Ishikawa (cell line): ENCODE results near the gene SLC25A14.

ENCODE experiments used
- CEBPB ChIP-seq: IDR thresholded peaks from 2 replicates; pipeline ENCODE4 v1.6.1; 2012
- CREB1 ChIP-seq: IDR thresholded peaks from 2 replicates; pipeline ENCODE4 v1.6.1; 2012; ENCODE audit warnings: low read depth
- EGR1 ChIP-seq: IDR thresholded peaks from 2 replicates; pipeline ENCODE4 v1.6.1; 2012
- EP300 ChIP-seq: IDR thresholded peaks from 2 replicates; pipeline ENCODE4 v1.6.1; 2012; ENCODE audit warnings: borderline replicate concordance
- FOXM1 ChIP-seq: IDR thresholded peaks from 2 replicates; pipeline ENCODE4 v1.6.1; 2012; ENCODE audit warnings: low read depth, borderline replicate concordance
- NFIC ChIP-seq: IDR thresholded peaks from 2 replicates; pipeline ENCODE4 v1.6.1; 2012
- RAD21 ChIP-seq: IDR thresholded peaks from 2 replicates; pipeline ENCODE4 v1.6.1; 2012; ENCODE audit warnings: low read depth
- TAF1 ChIP-seq: IDR thresholded peaks from 2 replicates; pipeline ENCODE4 v1.6.1; 2012; ENCODE audit warnings: low read depth, mild to moderate bottlenecking
- TCF12 ChIP-seq: IDR thresholded peaks from 2 replicates; pipeline ENCODE4 v1.6.1; 2012; ENCODE audit warnings: low read depth
- TEAD4 ChIP-seq: IDR thresholded peaks from 2 replicates; pipeline ENCODE4 v1.6.1; 2012
- YY1 ChIP-seq: IDR thresholded peaks from 2 replicates; pipeline ENCODE4 v1.6.1; 2012; ENCODE audit warnings: low read depth
- ZBTB7A ChIP-seq: IDR thresholded peaks from 2 replicates; pipeline ENCODE4 v1.6.1; 2012; ENCODE audit warnings: low read depth
- TF ChIP-seq, protein P1 (sequence below): IDR thresholded peaks from 2 replicates; pipeline ENCODE4 v1.6.1; 2012; ENCODE audit warnings: low read depth, mild to moderate bottlenecking
- TF ChIP-seq, protein P2 (sequence below): IDR thresholded peaks from 2 replicates; pipeline ENCODE4 v1.6.1; 2012
- TF ChIP-seq, protein P3 (sequence below): IDR thresholded peaks from 2 replicates; pipeline ENCODE4 v1.6.1; 2012

Gene SLC25A14

DNA sequence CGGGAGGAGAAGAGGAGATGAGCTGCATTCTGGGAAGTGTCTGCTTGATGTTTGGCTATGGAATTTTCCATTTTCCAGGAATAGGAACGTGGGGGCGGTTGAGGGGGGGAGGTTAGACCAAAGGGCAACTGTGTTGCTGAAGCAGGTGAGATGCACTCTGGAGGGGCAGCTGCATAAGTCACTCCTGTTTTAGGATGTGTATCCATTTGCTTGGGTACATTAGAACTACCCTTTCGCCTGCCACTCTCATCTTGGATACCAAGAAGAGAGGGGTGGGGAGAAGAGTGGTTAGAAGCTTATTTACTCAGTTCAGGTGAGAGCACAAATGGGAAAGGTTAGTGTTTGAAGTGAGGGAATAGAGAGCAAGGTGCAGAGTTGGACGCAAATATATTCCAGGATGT lies 46.7 kb downstream of the SLC25A14 start:
- no peak for TF ChIP-seq NFIC
- no peak for TF ChIP-seq CEBPB
- TF ChIP-seq ZBTB7A, result no peak
- TF ChIP-seq, protein P1, sequence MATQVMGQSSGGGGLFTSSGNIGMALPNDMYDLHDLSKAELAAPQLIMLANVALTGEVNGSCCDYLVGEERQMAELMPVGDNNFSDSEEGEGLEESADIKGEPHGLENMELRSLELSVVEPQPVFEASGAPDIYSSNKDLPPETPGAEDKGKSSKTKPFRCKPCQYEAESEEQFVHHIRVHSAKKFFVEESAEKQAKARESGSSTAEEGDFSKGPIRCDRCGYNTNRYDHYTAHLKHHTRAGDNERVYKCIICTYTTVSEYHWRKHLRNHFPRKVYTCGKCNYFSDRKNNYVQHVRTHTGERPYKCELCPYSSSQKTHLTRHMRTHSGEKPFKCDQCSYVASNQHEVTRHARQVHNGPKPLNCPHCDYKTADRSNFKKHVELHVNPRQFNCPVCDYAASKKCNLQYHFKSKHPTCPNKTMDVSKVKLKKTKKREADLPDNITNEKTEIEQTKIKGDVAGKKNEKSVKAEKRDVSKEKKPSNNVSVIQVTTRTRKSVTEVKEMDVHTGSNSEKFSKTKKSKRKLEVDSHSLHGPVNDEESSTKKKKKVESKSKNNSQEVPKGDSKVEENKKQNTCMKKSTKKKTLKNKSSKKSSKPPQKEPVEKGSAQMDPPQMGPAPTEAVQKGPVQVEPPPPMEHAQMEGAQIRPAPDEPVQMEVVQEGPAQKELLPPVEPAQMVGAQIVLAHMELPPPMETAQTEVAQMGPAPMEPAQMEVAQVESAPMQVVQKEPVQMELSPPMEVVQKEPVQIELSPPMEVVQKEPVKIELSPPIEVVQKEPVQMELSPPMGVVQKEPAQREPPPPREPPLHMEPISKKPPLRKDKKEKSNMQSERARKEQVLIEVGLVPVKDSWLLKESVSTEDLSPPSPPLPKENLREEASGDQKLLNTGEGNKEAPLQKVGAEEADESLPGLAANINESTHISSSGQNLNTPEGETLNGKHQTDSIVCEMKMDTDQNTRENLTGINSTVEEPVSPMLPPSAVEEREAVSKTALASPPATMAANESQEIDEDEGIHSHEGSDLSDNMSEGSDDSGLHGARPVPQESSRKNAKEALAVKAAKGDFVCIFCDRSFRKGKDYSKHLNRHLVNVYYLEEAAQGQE, result no peak

DNA sequence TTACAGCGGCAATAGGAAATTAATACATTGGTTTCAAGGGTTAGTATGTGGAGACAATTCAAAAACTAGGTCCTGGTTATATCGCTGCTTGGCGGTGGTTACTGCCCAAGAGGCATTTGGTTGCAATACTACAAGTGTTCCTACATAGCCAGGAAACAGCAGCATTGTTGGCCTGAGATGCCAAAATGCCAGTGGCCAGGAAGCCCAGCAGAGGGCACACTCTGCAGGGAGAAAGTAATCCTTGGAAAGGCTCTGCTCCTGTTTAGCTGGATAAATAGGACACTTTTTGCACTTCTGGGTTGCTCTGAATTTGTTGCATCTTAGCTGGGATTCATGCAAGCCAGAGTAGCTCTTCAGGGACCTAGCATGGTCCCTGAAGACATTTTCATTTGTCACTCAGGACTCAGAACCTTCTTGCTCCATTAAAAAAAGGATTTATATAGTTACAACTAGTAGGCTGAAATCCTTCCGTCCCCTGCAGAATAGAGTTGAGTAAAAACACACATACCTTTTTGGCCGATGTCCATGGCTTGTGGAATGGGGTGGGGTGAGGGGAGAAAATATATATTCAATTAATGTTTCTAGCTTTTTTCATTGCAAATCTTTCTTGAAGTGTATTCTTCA lies 53.8 kb downstream of the SLC25A14 start:
- TF ChIP-seq EP300 (no peak), RAD21 (peak; percentile 60), TEAD4 (no peak), EGR1 (no peak), TCF12 (no peak)
- TF ChIP-seq, protein P1, result no peak
- TF ChIP-seq, protein P2, sequence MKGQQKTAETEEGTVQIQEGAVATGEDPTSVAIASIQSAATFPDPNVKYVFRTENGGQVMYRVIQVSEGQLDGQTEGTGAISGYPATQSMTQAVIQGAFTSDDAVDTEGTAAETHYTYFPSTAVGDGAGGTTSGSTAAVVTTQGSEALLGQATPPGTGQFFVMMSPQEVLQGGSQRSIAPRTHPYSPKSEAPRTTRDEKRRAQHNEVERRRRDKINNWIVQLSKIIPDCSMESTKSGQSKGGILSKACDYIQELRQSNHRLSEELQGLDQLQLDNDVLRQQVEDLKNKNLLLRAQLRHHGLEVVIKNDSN, result no peak

DNA sequence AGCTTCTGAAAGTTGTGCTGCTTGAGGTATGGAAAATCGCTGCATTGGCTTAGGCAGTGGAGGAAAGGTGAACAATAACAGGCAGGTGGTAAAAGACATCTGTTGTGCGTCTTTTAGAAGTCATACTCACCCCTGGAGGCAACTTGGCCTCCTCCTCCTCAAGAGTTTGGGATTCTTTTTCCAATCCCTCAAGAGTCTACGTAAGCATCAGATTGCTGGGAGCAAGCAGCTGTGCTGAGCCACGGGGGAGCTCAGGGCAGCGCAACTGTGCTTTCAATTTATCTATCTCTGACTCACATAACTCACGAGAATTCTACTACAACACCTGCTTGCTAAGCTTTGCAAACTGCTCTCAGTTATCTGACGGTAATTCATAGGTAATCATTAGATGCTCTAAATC lies 55.6 kb downstream of the SLC25A14 start:
- no peak for TF ChIP-seq YY1
- TF ChIP-seq EGR1, result no peak
- TF ChIP-seq NFIC, result no peak
- no peak for TF ChIP-seq TAF1
- TF ChIP-seq CREB1, result no peak
- no peak for TF ChIP-seq CEBPB
- no peak for TF ChIP-seq TEAD4

DNA sequence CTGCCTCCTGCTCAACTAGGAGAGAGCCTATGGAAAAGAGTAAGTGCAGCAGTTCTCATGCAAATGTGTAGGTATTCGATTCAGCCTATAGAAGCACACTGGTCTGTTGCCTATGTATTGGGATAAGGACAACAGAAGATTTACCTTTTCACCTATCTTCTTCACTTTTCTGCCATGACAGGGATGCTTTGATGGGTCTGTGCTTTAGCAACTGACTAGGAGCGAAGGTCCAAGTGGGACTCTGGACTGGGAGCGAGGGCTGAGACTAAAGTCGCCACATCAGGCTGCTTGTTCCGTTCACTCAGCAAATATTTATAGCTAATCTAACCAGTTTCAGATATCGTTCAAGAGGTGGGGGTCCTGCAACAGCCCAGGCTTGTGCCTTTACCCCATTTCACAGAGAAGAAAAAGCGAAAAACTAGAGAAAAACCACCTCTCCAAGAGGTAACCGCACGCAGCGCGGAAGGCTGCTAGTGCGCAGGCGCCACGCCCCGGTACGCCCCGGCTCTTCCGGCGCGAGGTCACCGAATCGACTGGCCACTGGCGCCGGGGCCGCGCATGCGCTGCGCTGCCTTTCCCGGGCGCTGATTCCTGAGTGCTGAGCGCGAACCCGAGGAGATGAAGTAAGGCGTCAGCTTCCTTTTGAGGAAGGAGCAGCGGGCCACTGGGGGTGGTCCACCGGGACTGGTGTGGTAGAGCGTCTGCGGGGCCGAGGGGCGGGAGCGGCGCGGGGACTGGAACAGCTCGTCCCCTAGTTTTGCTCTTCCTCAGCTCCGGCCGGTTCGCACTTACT lies 61.9 kb downstream of the SLC25A14 start, which contains the start of gene RBMX2:
RBMX2 (plus strand) TSS at position 573 of the 793 bp plus-strand sequence; CDS start at position 619, 46 bp downstream.
- TF ChIP-seq FOXM1 (no peak), CEBPB (no peak), ZBTB7A (no peak), NFIC (no peak), TAF1 (peak; percentile 59; the same call in 1 of the 2 replicates), CREB1 (no peak), TEAD4 (no peak), RAD21 (no peak), EGR1 (no peak)
- TF ChIP-seq, protein P1, result no peak
- TF ChIP-seq, protein P3, sequence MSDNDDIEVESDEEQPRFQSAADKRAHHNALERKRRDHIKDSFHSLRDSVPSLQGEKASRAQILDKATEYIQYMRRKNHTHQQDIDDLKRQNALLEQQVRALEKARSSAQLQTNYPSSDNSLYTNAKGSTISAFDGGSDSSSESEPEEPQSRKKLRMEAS, result peak; percentile 23; the same call in 1 of the 2 replicates
- TF ChIP-seq, protein P2, result no peak

DNA sequence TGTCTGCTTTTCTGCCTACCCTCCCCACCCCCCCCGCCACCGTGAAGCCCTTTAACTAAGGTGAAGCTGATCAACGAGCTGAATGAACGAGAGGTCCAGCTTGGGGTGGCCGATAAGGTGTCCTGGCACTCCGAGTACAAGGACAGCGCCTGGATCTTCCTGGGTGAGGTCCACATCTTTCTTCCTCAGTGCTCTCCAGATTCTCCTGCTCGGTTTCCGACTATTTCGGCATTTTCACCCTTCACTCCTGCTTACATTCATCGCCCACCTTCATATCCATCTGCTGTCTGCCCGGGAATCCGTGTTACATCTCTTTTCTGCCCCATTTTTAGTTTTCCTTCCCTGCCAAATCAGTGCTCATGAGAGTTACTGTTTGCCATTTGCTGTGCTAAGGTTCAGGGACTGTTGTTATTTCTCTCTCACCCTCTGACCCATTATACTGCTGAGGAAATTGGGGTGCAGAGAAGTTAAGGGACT lies 62.5 kb downstream of the SLC25A14 start:
- TF ChIP-seq CEBPB, result no peak
- no peak for TF ChIP-seq TCF12
- TF ChIP-seq, protein P2, result no peak
- TF ChIP-seq CREB1, result no peak
- TF ChIP-seq ZBTB7A, result no peak
- TF ChIP-seq, protein P3, result no peak
- TF ChIP-seq FOXM1, result no peak
- TF ChIP-seq, protein P1, result no peak
- no peak for TF ChIP-seq RAD21
- no peak for TF ChIP-seq EP300
- TF ChIP-seq TAF1, result no peak
- no peak for TF ChIP-seq NFIC
- TF ChIP-seq YY1, result no peak
- TF ChIP-seq TEAD4, result no peak
- TF ChIP-seq EGR1, result no peak
